Right lobe of liver (tissue), 6 donors: ENCODE results near the gene DDX6. TPM values are rescaled to one million over a fixed set of nuclear protein-coding genes. Genes with fewer than 3 reads are reported as not detected.

Experiments used
- ATAC-seq, 4 donors: fragments of 200-7000 bp; cut with Tn5 transposase; one replicate each; pipeline ENCODE4 v1.9.1; 2020; ENCODE audit warnings: mild to moderate bottlenecking in 4 of 4, moderate library complexity in 4 of 4
- DNase-seq, 3 donors: peaks; one replicate each; pipeline ENCODE4 v3.0.0-alpha.2; 2020
- H3K27ac ChIP-seq, 3 donors: fragments of 200-600 bp; one replicate each; pipeline ENCODE4 v1.8.0; 2022
- H3K27me3 ChIP-seq, 2 donors: fragments of 200-600 bp; one replicate each; pipeline ENCODE4 v1.8.0; 2022
- H3K36me3 ChIP-seq, 4 donors: fragments of 200-600 bp; sonication (generic) in 1 of 4; one replicate each; pipeline versions ENCODE4 v1.5.1 to v1.8.0; 2017 to 2022; ENCODE audit warnings: control low read depth in 1 of 4
- H3K4me1 ChIP-seq, 4 donors: fragments of 200-600 bp; sonication (generic) in 1 of 4; one replicate each; pipeline versions ENCODE4 v1.5.1 to v1.8.0; 2017 to 2022; ENCODE audit warnings: control low read depth in 1 of 4
- H3K4me3 ChIP-seq, 3 donors: fragments of 200-600 bp; one replicate each; pipeline ENCODE4 v1.8.0; 2022
- H3K9me3 ChIP-seq, 4 donors: fragments of 200-600 bp; sonication (generic) in 1 of 4; one replicate each; pipeline versions ENCODE4 v1.5.1 to v1.8.0; 2017 to 2022; ENCODE audit warnings: control low read depth in 1 of 4
- CTCF ChIP-seq, 4 donors: fragments of 200-600 bp in 3 of 4; fragments of 450-650 bp in 1 of 4; IDR thresholded peaks; one replicate each; pipeline versions ENCODE4 v1.5.1 to v1.8.0; 2016 to 2022; ENCODE audit warnings: antibody characterized with exemption in 4 of 4, mild to moderate bottlenecking in 2 of 4
- POLR2A ChIP-seq: fragments of 450-650 bp; IDR thresholded peaks from one replicate; pipeline ENCODE4 v1.6.1; 2017; ENCODE audit warnings: antibody characterized with exemption, mild to moderate bottlenecking
- WGBS: methylation state at CpG from one replicate; pipeline ENCODE4 v1.1.6; 2018; ENCODE audit warnings: low coverage, low lambda C conversion rate; ENCODE audit not compliant: insufficient coverage; ENCODE audit errors: missing lambda C conversion rate; 5-methylcytosine and 5-hydroxymethylcytosine counted together
- intact Hi-C, 2 donors: fragments of 100-400 bp; cut with DNase I; formaldehyde crosslinking; loops; one replicate each; pipeline versions ENCODE4 v1.11.2 to v1.14.1; 2022
- total RNA-seq, 6 experiments: library from RNA; depleted of rRNA in 2 of 6; stranded (reverse); fragments of >200 nt in 2 of 6; fragmentation: NEBNext Ultra II Directional in 3 of 6; extraction: Animal tissue kit (Norgen Biotek cat#: 25700) in 3 of 6; gene quantifications; one replicate each; pipeline versions ENCODE4 v1.1.0 to v1.2.4, GENCODE V29; 2016 to 2023
- donor health status: DM: no; HTN: yes; CAD: no.
- donor health status: DM: no; HTN: no; CAD: no.
- donor health status: DM: no; HTN: no; CAD: no.
- donor health status: DM: no; HTN: yes; CAD: no.
- donor health status: DM: no; HTN: yes; CAD: no.

The DDX6 gene
- total RNA-seq, 6 experiments from 2014 or later, result 37.9 to 46.1 (median 43.3) TPM

- ATAC-seq (no peak), DNase-seq (no peak)
- no peak overlapping the region for H3K27ac ChIP-seq
- TF ChIP-seq CTCF (IDR thresholded peaks at IDR 0.05) (no peak), POLR2A (no peak)
- WGBS, result 54% methylated on average over 4 of the region's 4 CpGs
- H3K36me3 ChIP-seq, result no peaks in the 10 kb centered on the region
- no peaks in the 10 kb centered on the region for H3K9me3 ChIP-seq
- H3K27me3 ChIP-seq, result no peaks in the 10 kb centered on the region
- peaks cover 0 to 8% (median 0%) of the 10 kb centered on the region in 4 donors for H3K4me1 ChIP-seq
- H3K4me3 ChIP-seq, result no peak overlapping the region
- intact Hi-C loops, result no loop called here
Observed at GRCh38 chr11:118806400-118806799, 15.4 kb upstream of the DDX6 start.

GRCh38 chr11:118804094-118804493 is 13.1 kb upstream of the DDX6 start:
- ATAC-seq, result no peak
- no peak for DNase-seq
- no peaks in the 10 kb centered on the region for H3K9me3 ChIP-seq
- intact Hi-C loops, result no loop called here
- H3K27ac ChIP-seq, result no peak overlapping the region
- WGBS, result 87% methylated on average over 3 of the region's 3 CpGs
- TF ChIP-seq CTCF (IDR thresholded peaks at IDR 0.05) (no peak), POLR2A (no peak)
- no peaks in the 10 kb centered on the region for H3K27me3 ChIP-seq
- H3K4me3 ChIP-seq, result no peak overlapping the region
- peaks cover 0 to 6% (median 0%) of the 10 kb centered on the region in 4 donors for H3K4me1 ChIP-seq
- H3K36me3 ChIP-seq, result no peaks in the 10 kb centered on the region

GRCh38 chr11:118799372-118799771 is 8.4 kb upstream of the DDX6 start:
- ATAC-seq (no peak), DNase-seq (no peak)
- H3K4me1 ChIP-seq, result no peaks in the 10 kb centered on the region
- no peaks in the 10 kb centered on the region for H3K9me3 ChIP-seq
- intact Hi-C loops, result no loop called here
- H3K27me3 ChIP-seq, result no peaks in the 10 kb centered on the region
- no peak overlapping the region for H3K27ac ChIP-seq
- TF ChIP-seq CTCF (IDR thresholded peaks at IDR 0.05), result no peak
- no peak for TF ChIP-seq POLR2A
- H3K4me3 ChIP-seq, result no peak overlapping the region
- H3K36me3 ChIP-seq, result no peaks in the 10 kb centered on the region

- no peaks in the 10 kb centered on the region for H3K27me3 ChIP-seq
- H3K27ac ChIP-seq, result no peak overlapping the region
- no peaks in the 10 kb centered on the region for H3K36me3 ChIP-seq
- intact Hi-C loops, result no loop called here
- 86% methylated on average over 10 of the region's 11 CpGs for WGBS
- DNase-seq, result no peak
- no peak overlapping the region for H3K4me3 ChIP-seq
- H3K9me3 ChIP-seq, result no peaks in the 10 kb centered on the region
- H3K4me1 ChIP-seq, result peaks cover 0 to 13% (median 3%) of the 10 kb centered on the region in 4 donors
- no peak for TF ChIP-seq CTCF (IDR thresholded peaks at IDR 0.05)
- TF ChIP-seq POLR2A, result no peak
- no peak for ATAC-seq
Observed at GRCh38 chr11:118797510-118797909, 6.5 kb upstream of the DDX6 start.

- Histone ChIP-seq H3K27me3 (no peaks in the 10 kb centered on the region), H3K4me1 (peaks cover 0 to 25% (median 7%) of the 10 kb centered on the region in 4 donors), H3K4me3 (peak overlapping the region; percentile 73 to 93 (median 91)), H3K9me3 (no peaks in the 10 kb centered on the region), H3K36me3 (no peaks in the 10 kb centered on the region), H3K27ac (peak overlapping the region; percentile 97 to 100 (median 99))
- WGBS, result 2% methylated on average over 8 of the region's 8 CpGs
- ATAC-seq, result peak; percentile 58 to 79 (median 62)
- TF ChIP-seq CTCF (IDR thresholded peaks at IDR 0.05) (no peak), POLR2A (peak; percentile 87)
- intact Hi-C loops, result no loop called here
- DNase-seq, result peak; percentile 56 to 89 (median 76)
Observed at GRCh38 chr11:118792570-118793124, 1.7 kb upstream of the DDX6 start.
